Liver (tissue), 3 donors: Measurements from ENCODE around the gene NLK.

ENCODE experiments used
- CTCF ChIP-seq: fragments of 150-350 bp; IDR thresholded peaks from 2 replicates; pipeline ENCODE4 v1.5.1; 2017; ENCODE audit warnings: improper control_type of control experiment, low read depth, low read length; ENCODE audit not compliant: missing input control
- GABPA ChIP-seq, 2 donors: IDR thresholded peaks in 1 of 2; conservative IDR thresholded peaks in 1 of 2; 2 replicates each; pipeline ENCODE4 v1.6.1; 2016; ENCODE audit warnings: antibody characterized with exemption in 2 of 2, mild to moderate bottlenecking in 1 of 2, moderate library complexity in 1 of 2
- HNF4G ChIP-seq: IDR thresholded peaks from 2 replicates; pipeline ENCODE4 v1.6.1; 2016; ENCODE audit warnings: antibody characterized with exemption
- MAX ChIP-seq: IDR thresholded peaks from 2 replicates; pipeline ENCODE4 v1.6.1; 2016; ENCODE audit warnings: antibody characterized with exemption
- RAD21 ChIP-seq, 2 donors: IDR thresholded peaks; 2 replicates each; pipeline ENCODE4 v1.6.1; 2016; ENCODE audit warnings: antibody characterized with exemption in 2 of 2, mild to moderate bottlenecking in 2 of 2
- donor health status: healthy.
- donor health status: healthy.

GRCh38 chr17:28097901-28098300 lies 55.4 kb downstream of the NLK start:
- TF ChIP-seq MAX (no peak), RAD21 (IDR thresholded peaks at IDR 0.05) (no peak), GABPA (IDR thresholded peaks at IDR 0.05 in 1 of 2, conservative IDR thresholded peaks at IDR 0.05 in 1 of 2) (no peak), CTCF (no peak), HNF4G (no peak)
